B cell (primary cell): ENCODE data around the gene LIN52.

Experiments used
- CTCF ChIP-seq: fragments of 200-600 bp; IDR thresholded peaks from one replicate; pipeline ENCODE4 v1.8.0; 2022; ENCODE audit warnings: antibody characterized with exemption, mild to moderate bottlenecking
- EZH2 ChIP-seq: IDR thresholded peaks from 2 replicates; pipeline ENCODE4 v1.6.1; 2012; ENCODE audit warnings: borderline replicate concordance, low read depth, mild to moderate bottlenecking, moderate library complexity, low read length; ENCODE audit not compliant: insufficient read depth, poor library complexity, severe bottlenecking

GRCh38 chr14:74240794-74241651 is 156.3 kb downstream of the LIN52 start:
- TF ChIP-seq CTCF (no peak), EZH2 (peak; percentile 94)
